ENCODE results near the gene URGCP. TPM values are rescaled to one million over a fixed set of nuclear protein-coding genes. Genes with fewer than 3 reads are reported as not detected.

URGCP gene
- total and polyA plus RNA-seq, 8 donors: 12.1 to 27.5 (median 17.6) TPM

GRCh38 chr7:43922726-43923125, 16.3 kb upstream of the URGCP start:
- no peak overlapping the region for H3K27ac ChIP-seq
- H3K4me1 ChIP-seq: peaks cover 4 to 28% (median 17%) of the 10 kb centered on the region in 3 donors
- TF ChIP-seq, protein P1, sequence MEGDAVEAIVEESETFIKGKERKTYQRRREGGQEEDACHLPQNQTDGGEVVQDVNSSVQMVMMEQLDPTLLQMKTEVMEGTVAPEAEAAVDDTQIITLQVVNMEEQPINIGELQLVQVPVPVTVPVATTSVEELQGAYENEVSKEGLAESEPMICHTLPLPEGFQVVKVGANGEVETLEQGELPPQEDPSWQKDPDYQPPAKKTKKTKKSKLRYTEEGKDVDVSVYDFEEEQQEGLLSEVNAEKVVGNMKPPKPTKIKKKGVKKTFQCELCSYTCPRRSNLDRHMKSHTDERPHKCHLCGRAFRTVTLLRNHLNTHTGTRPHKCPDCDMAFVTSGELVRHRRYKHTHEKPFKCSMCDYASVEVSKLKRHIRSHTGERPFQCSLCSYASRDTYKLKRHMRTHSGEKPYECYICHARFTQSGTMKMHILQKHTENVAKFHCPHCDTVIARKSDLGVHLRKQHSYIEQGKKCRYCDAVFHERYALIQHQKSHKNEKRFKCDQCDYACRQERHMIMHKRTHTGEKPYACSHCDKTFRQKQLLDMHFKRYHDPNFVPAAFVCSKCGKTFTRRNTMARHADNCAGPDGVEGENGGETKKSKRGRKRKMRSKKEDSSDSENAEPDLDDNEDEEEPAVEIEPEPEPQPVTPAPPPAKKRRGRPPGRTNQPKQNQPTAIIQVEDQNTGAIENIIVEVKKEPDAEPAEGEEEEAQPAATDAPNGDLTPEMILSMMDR (IDR thresholded peaks at IDR 0.05): no peak
- no peak for FAIRE-seq
- H3K9me3 ChIP-seq: no peaks in the 10 kb centered on the region
- H3K27me3 ChIP-seq: no peaks in the 10 kb centered on the region
- whole genome bisulfite sequencing, 2 donors: 96 to 97% methylated on average over 4 of the region's 4 CpGs
- DNase-seq: no peak
- ATAC-seq: no peak
- intact Hi-C loops (cut with DNase I): no loop called here
- H3K36me3 ChIP-seq: no peaks in the 10 kb centered on the region
- H3K4me3 ChIP-seq: no peak overlapping the region

- DNase-seq: peak in 3 of 6 donors; percentile 27 to 55 (median 38)
Observed at GRCh38 chr7:43921423-43921822, 15.0 kb upstream of the URGCP start.

DNA sequence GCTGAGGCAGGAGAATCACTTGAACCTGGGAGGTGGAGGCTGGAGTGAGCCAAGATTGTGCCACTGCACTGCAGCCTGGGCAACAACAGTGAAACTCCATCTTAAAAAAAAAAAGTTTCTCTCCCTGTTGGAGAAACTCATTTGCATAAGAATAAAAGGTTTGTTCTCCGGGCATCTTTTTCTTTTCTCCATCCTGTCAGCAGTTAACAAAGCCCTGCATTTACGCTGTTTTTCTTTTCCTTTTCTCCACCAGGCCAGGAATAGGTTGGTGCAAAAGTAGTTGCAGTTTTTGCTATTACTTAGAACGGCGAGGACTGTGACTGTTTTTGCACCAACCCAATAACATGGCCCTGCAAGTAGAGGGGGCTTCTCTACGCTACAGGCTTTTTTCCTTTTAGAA, 9.5 kb upstream of the URGCP start:
- DNase-seq (no peak), ATAC-seq (no peak), FAIRE-seq (no peak)
- Histone ChIP-seq H3K27ac (no peak overlapping the region), H3K9me3 (no peaks in the 10 kb centered on the region), H3K4me3 (no peak overlapping the region), H3K27me3 (no peaks in the 10 kb centered on the region), H3K4me1 (peaks cover 0 to 3% (median 0%) of the 10 kb centered on the region in 3 donors), H3K36me3 (no peaks in the 10 kb centered on the region)
- TF ChIP-seq, protein P1 (IDR thresholded peaks at IDR 0.05): no peak
- 98% methylated on average over 5 of the region's 5 CpGs for WGBS, 2 donors
- intact Hi-C loops (cut with DNase I): no loop called here

More at GRCh38 chr7:43921423-43921822, 15.0 kb upstream of the URGCP start:
- ATAC-seq (peak in 2 of 4 donors; percentile 28), FAIRE-seq (no peak)
- Histone ChIP-seq H3K4me3 (no peak overlapping the region), H3K9me3 (no peaks in the 10 kb centered on the region), H3K36me3 (no peaks in the 10 kb centered on the region), H3K27ac (peak overlapping the region in 2 of 4 donors; percentile 19 to 44), H3K27me3 (no peaks in the 10 kb centered on the region), H3K4me1 (peaks cover 4 to 19% (median 17%) of the 10 kb centered on the region in 3 donors)
- WGBS, 2 donors: 8% methylated on average over 2 of the region's 2 CpGs
- intact Hi-C loops (cut with DNase I): no loop called here
- TF ChIP-seq, protein P1 (IDR thresholded peaks at IDR 0.05): no peak

- no peaks in the 10 kb centered on the region for H3K4me1 ChIP-seq
- ATAC-seq (no peak), DNase-seq (no peak), FAIRE-seq (no peak)
- H3K27me3 ChIP-seq: no peaks in the 10 kb centered on the region
- no peaks in the 10 kb centered on the region for H3K36me3 ChIP-seq
- no peaks in the 10 kb centered on the region for H3K9me3 ChIP-seq
- H3K27ac ChIP-seq: no peak overlapping the region
- WGBS, 2 donors: 88 to 92% methylated on average over 5 of the region's 5 CpGs
- no peak overlapping the region for H3K4me3 ChIP-seq
- TF ChIP-seq, protein P1 (IDR thresholded peaks at IDR 0.05): no peak
- intact Hi-C loops (cut with DNase I): no loop called here
Observed at GRCh38 chr7:43914795-43915194, 8.4 kb upstream of the URGCP start.

DNA sequence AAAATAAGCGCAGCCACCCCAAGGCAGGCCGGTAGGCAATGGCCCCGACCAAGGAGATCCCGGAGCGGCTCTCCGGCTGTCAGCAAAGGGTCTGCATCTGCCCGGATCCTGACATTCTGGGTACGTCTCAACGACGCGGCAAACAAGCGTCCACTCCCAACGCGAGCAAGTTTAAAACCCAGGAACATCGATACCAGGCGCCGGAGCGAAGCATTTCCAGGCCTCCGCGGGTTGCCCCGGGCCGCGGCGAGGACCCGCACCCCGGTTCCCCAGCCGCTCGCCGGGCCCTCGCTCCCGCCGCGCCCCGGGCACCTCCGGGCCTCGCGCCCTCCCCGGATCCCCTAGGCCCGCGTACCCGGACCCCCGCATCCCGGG, 453 bp downstream of the URGCP start:
- TF ChIP-seq, protein P1 (IDR thresholded peaks at IDR 0.05): no peak
- intact Hi-C loops (cut with DNase I): no loop called here
- Histone ChIP-seq H3K27ac (peak overlapping the region; percentile 48 to 83 (median 72)), H3K36me3 (no peaks in the 10 kb centered on the region), H3K27me3 (no peaks in the 10 kb centered on the region), H3K4me3 (peak overlapping the region; percentile 49 to 78 (median 70)), H3K9me3 (no peaks in the 10 kb centered on the region), H3K4me1 (peaks cover 0 to 14% (median 11%) of the 10 kb centered on the region in 3 donors)
- peak; percentile 23 to 52 (median 50) for ATAC-seq
- 0% methylated on average over 29 to 43 of the region's 43 CpGs for WGBS, 2 donors
- no peak for FAIRE-seq
- DNase-seq: peak; percentile 18 to 63 (median 28)
